HG02970 (cell line): ENCODE measurements around the gene ENOX2.
A peak's percentile ranks its signal among the peaks of the same experiment; 100 is the strongest.

Experiments
- ATAC-seq: cut with Tn5 transposase; IDR thresholded peaks from one replicate; pipeline ENCODE4 v1.9.1; 2021; ENCODE audit warnings: mild to moderate bottlenecking, moderate library complexity, moderate number of reproducible peaks; ENCODE audit not compliant: unreplicated experiment, low FRiP score

ENOX2 gene

DNA sequence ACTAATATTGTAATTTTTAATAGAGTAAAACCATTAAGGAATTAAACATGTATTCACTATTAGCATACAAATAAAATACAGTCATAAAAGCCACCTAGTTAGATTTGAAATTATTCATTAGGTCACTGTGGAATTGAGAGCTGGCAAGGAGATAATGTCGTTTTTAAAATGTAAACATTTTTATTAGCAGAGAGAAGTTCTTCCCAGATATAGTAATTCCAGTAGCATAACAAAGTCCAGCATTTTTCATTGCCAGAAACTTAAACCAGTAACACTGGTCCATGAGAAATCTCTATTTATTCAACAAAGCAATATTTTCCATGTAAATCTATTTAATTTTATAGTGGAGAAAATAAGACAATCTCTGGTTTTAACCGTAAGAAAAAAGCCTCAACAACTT is 17.5 kb downstream of the ENOX2 start:
- no peak for ATAC-seq

DNA sequence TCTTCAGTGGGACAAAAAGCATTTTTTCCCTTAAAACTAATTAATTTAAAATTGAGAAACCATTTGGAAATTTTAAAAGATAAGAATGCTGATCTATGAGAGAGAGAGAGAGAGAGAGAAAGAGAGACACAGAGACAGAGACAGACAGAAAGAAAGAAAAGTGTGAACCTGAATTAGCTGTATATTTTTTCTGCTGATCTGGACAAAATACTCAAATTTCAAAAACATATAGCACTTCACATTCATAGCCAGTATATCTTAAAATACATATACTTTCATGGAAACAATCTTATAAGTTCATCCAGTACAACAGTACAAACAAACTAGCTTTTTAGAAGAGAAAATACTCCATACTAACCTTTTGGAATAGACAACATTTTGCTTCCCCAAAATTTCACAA is 18.4 kb downstream of the ENOX2 start:
- no peak for ATAC-seq

DNA sequence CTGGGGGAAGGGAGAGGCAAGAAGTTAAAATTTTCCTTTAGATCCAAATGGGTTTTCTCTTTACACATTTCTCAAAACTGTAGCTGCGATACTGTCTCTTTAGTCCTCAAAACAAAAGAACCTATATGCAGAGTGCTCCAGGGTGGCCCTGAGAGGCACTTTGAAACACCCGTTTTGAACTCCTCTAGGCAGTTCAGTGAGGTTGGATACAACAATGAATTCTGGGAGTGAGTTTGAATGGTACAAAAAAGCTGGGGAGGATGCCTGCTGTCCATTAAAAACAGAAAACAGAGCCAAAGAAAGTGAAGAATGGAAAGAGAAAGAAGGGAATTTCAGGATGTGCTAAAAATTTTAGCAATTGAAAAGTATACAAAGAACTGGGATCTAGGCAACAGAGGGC is 23.1 kb downstream of the ENOX2 start:
- no peak for ATAC-seq

GRCh38 chrX:130878350-130879341 is 24.4 kb downstream of the ENOX2 start:
- no peak for ATAC-seq

DNA sequence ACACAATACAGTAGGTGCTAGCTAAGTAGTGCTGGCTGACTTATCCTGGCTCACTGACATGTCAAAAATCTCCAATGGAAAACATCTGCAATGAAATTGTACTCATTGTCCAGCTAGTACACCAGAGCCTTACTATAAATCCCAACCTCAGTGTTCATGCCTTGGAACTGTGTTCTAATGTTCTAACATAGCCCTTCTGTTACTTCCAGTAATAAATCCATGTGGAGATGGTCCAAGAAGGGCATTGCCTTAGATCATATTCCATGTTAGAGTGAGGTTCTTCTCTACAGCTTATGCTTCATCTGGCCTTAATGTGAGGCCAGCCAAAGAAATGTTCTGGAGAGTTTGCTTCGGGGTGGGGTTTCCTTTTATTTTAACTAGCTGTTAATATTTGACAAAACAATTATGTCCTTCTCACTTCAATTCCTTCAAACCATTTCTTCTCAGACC is 25.1 kb downstream of the ENOX2 start:
- ATAC-seq, result no peak

DNA sequence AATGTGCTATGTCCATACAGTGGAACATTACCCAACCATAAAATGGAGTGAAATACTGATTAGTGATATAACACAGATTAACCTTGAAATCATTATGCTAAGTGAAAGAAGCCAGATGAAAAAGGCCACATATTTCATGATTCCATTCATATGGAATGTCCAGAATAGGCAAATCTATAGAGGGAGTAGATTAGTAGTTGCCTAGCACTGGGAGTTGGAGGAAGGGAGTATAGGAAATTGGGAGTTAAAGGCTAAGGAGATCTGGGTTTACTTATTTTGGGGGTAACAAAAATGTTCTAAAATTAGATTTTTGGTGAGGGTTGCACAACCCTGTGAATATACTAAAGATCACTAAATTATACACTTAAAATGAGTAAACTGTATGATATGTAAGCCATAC is 26.8 kb downstream of the ENOX2 start:
- ATAC-seq, result no peak

DNA sequence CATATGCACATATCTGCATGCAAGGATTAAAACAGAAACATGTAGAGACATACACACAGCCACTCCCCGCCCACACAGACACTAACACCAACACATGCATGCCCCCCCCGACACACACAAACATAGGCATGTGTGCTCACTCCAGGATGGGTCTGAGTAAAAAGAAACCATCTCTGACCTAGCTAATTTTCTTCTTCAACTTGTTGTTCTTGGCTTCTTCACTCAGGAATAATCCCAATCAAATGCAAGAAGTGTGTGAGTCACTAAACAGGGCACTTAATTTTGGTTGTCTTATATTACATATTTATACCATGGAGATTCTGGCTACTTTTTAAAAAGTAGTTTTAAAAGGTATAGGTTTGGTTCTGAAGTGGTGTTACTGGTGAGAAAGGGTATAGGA is 28.3 kb downstream of the ENOX2 start:
- no peak for ATAC-seq

GRCh38 chrX:130869239-130869638 is 33.8 kb downstream of the ENOX2 start:
- ATAC-seq, result no peak

- no peak for ATAC-seq
These were observed 41.5 kb downstream of the ENOX2 start for GRCh38 chrX:130861462-130861861.

- peak; percentile 81 for ATAC-seq
These were observed 45.8 kb downstream of the ENOX2 start for GRCh38 chrX:130857207-130857606.

- ATAC-seq, result no peak
These were observed 51.4 kb downstream of the ENOX2 start for GRCh38 chrX:130851569-130851968.

GRCh38 chrX:130848763-130849162 is 54.2 kb downstream of the ENOX2 start:
- ATAC-seq, result no peak

DNA sequence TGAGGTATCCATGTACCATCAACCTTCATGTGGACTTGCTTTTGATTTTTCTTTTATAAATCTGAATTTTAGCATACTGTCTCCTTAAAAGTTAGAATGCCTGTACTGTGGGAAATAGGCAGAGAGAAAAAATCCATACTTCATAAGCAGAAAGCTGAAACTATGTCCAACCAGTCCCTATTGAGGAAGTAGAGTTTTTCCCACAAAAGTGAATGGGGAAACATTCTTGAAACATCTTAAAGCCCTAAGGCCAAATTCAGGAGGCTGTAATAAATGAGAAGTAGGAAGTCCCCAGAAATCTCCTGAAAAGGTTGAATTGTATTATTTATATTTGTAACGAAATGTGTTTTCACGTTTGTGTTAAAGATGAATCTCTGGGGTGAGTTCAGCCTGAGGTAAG is 56.3 kb downstream of the ENOX2 start:
- ATAC-seq, result no peak

- ATAC-seq, result no peak
These were observed 61.2 kb downstream of the ENOX2 start for GRCh38 chrX:130841776-130842175.

DNA sequence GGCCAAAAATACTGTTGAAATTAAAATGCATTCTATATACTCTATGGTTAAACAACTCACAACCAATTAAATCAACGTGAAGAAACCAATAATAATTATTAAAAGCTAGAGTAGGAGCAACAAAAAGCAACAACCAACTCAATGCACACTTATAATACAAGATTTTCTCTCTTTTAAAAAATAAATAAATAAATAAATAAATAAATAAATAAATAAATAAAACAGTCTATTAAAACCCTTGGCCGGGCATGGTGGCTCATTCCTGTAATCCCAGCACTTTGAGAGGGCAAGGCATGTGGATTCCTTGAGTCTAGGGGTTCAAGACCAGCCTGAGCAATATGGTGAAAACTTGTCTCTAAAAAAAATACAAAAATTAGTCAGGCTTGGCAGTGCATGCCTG is 62.7 kb downstream of the ENOX2 start:
- ATAC-seq, result no peak

- no peak for ATAC-seq
These were observed 66.6 kb downstream of the ENOX2 start for GRCh38 chrX:130836447-130836846.

GRCh38 chrX:130834830-130835229 is 68.2 kb downstream of the ENOX2 start:
- ATAC-seq, result no peak

DNA sequence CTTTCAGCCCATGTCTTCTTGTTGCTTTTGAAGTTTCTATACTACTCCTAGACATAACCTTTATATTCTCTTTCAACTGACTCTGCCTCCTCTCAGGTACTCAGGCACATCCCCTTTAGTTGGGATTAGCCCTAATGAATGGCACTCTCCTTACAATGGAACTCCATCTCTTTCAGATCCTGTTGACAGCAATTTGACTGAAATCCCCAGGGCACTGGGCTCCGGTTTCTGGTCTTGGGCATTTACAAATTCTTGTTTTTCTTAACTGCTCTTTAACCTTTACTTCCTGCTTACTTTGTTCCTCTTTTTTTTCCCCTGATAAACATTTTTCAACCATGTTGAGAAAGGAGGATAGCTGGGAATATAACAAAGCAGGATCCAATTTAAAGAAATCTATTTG is 68.9 kb downstream of the ENOX2 start:
- ATAC-seq, result no peak

- no peak for ATAC-seq
These were observed 71.7 kb downstream of the ENOX2 start for GRCh38 chrX:130831347-130831722.

- ATAC-seq, result no peak
These were observed 72.2 kb downstream of the ENOX2 start for GRCh38 chrX:130830599-130831346.
